HG03045 (cell line): Measurements from ENCODE around the gene SCAPER.
"Not testable (repeated sequence)": the region's sequence is repeated elsewhere in the genome, so short reads cannot be mapped to it uniquely, and the experiment has no call there.

Experiments
- ATAC-seq: cut with Tn5 transposase; IDR thresholded peaks from one replicate; pipeline ENCODE4 v1.9.1; 2021; ENCODE audit warnings: mild to moderate bottlenecking, moderate library complexity; ENCODE audit not compliant: unreplicated experiment

SCAPER gene

DNA sequence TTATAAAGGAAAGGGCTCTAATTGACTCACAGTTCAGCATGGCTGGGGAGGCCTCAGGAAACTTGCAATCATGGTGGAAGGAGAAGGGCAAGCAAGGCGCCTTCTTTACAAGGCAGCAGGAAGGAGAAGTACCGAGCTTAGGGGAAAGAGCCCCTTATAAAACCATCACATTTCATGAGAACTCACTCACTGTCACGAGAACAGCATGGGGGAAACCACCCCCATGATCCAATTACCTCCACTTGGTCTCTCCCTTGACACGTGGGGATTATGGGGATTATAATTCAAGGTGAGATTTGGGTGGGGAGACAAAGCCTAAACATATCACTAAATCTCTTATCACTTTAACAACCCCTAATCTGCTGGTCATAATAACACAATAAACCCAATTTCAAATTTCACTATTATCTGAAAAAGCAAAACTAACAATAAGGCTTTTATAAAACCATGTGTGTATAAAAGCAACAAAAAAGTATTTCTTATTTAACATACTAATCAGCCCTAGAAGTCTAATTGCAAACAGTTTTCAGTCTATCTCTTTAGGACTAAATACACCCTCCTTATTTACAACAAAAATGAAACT, 43.2 kb downstream of the SCAPER start:
- ATAC-seq, result no peak

DNA sequence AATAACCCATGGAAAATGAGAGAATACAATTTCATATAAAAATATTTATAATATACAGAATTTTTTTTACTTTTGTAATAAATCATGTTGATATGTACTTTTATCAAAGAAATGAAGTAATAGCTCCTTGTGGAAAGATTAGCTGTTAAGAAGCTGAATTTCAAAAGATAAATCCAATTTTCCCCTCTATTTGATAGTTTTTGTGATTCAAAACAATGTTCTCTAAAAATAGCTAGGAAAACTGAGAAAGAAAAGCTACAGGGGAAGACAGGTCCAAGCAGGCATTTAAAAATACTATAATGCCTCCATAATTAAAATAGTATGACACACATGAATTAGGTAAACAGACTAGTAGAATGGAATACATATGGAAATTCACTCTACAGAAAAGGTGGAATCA, 44.9 kb downstream of the SCAPER start:
- no peak for ATAC-seq

DNA sequence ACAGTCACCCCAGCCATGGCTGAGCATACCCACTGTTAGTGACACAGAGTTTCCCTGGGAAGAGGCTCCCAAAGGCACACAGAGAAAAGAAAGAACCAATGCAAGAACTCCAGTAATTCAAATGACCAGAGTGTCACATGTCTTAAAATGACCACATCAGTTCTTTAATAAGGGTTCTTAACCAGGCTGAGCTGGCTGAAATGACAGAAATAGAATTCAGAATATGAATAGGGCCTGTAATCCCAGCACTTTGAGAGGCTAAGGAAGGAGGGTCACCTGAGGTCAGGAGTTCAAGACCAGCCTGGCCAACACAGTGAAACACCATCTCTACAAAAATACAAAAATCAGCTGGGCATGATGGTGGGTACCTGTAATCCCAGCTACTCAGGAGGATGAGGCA, 54.8 kb downstream of the SCAPER start:
- ATAC-seq, result not testable (repeated sequence)

DNA sequence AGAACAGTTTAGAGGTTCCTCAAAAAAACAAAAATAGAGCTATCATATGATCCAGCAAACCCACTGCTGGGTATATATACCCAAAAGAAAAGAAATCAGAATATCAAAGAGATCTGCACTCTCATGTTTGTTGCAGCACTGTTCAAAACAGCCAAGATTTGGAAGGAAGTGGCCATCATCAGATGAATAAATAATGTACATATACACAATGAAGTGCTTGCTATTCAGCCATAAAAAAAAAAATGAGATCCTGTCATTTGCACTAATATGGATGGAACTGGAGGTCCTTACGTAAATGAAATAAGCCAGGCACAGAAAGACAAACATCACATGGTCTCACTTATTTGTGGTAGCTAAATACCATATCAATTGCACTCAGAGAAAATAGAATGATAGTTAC, 58.4 kb downstream of the SCAPER start:
- ATAC-seq, result no peak

DNA sequence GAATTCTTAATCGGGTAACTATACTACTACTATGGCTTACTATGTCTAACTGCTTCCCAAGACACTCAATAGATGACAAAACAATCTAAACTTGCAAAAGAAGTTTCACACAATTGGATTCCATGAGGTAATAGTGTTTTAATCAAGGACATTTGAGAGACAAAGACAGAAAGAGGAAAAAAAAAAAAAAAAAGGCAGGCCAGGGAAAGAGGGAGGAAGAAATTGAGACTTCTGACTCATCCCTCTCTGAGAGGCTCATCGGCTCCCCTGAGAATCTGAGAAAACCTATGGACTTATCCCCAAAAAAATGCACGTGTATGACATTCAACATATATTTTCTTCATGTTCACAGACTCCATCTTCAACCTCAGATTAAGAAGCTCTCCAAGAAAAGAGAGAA, 61.0 kb downstream of the SCAPER start:
- no peak for ATAC-seq

DNA sequence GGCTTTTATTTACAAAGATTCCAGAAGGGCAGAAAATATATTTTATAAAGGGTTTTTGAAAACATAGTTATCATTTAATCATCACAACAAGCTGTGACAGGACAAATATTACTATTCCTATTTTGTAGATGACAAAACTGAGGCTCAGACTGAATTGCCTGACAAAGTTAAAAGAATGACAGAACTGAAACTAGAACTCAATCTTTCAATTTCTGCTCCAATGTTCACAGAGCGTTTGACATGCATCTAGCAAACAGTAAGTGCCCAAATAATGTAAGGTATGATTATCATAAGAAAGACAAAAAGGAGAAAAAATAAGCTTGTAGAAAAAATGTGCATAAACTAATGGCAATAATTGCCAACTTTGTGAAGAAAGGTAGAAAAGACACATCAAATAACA, 61.9 kb downstream of the SCAPER start:
- ATAC-seq, result no peak

DNA sequence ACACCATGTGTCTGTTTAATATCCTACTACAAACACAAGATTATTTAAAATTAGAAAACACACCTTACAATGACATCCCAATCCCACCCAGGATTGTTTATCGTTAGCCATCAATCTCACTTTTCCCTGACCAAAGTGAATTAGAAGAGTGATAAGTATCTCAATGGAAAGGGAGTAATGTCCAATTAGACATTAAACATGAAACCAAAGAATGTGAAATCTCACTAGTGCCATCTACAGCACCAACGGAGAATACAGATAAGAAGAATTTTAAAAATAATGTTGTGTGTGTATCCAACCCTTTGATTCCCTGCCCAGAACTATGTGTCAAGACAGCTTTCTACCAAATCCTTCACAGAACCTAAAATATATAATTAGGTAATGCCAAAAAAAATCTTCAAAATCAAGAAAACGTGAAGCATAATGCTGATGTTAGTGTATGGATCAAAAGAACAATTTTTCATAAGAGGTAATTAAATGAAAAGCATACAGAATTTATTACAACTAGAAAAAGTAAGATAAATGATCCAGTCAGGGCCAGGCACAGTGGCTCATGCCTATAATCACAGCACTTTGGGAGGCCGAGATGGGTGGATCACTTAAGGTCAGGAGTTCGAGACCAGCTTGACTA, 64.2 kb downstream of the SCAPER start:
- no peak for ATAC-seq

DNA sequence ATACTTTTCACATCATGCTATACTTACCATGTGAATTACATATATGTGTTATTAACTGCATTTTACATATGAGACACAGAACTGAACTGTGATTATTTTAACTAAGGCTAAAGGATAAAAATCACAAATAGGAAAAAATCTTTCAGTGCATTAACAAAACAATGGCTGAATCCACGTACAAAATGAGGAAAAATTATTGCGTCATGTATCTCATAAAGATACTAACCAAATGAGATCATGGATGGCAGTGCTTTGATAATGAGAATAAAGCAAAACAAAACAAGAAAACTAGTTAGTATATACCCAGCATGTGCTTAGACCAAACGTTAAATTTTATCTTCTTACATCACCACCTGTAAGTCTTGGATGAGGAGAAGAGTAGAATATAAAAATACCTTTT, 66.0 kb downstream of the SCAPER start:
- no peak for ATAC-seq

DNA sequence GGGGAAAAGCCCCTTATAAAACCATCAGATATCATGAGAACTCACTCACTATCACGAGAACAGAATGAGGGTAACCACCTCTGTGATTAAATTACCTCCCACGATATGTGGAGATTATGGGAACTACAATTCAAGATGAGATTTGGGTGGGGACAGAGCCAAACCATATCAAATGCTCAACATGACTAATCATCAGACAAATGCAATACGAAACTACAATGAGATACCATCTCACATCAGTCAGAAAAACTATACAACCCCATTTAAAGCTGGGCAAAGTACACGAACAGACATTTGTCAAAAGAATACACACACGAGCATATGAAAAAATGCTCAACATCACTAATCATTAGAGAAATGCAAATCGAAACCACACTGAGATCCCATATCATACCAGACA, 67.7 kb downstream of the SCAPER start:
- ATAC-seq, result no peak

DNA sequence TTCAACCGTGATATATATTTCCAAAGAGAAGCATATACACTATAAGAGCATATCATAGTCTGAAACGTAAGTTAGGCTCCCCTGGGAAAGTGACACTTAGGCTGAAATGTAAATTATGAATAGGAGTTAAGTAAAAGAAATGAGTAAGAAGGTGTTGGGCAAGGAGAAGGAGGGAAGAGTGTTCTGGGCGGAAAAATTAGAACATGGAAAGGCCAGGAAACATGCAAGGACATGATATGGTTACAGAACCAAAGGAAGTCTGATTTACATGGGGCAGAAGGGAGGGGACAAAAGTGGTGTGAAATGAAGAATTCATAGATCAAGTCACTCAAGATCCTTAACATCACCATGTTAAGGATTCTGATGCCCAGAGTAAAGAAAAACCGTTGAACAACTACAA, 75.2 kb downstream of the SCAPER start:
- no peak for ATAC-seq

DNA sequence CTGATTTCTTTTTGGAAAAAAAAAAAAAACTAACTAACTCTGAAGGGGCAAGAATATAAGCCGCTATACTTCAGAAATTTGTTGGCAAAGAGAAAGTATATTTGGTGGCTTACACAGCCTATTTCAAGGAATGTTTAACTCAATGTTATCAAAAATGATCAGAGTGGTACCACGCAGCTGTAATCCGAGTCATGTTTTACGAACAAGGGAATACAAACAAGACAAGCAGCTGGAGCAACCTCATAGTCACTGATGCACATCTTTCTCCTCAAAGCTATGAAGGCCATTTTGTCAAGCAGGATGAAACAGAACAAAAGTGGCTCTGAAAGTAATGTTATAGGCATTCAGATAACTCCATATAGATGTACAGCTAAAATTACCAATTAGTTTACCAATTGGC, 81.2 kb downstream of the SCAPER start:
- ATAC-seq, result no peak

DNA sequence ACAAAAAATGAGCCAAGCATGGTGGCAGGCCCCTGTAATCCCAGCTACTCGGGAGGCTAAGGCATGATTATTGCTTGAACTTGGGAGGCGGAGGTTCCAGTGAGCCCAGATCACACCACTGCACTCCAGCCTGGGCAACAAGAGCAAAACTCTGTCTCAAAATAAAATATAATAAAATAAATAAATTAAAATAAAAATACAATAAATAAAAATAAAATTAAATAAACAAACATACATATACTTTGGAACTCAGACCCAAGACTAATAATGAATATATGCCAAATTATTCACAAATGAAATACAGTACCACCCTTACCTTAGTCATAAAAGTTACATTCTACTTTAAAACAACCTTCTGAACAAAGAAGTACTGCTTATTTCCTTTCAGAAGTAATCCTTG, 81.8 kb downstream of the SCAPER start:
- ATAC-seq, result no peak

DNA sequence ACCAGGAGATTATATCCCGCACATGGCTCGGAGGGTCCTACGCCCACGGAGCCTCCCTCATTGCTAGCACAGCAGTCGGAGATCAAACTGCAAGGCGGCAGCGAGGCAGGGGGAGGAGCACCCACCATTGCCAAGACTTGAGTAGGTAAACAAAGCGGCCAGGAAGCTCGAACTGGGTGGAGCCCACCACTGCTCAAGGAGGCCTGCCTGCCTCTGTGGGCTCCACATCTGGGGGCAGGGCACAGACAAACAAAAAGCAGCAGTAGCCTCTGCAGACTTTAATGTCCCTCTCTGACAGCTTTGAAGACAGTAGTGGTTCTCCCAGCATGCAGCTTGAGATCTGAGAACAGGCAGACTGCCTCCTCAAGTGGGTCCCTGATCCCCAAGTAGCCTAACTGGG, 86.2 kb downstream of the SCAPER start:
- ATAC-seq, result not testable (repeated sequence)

DNA sequence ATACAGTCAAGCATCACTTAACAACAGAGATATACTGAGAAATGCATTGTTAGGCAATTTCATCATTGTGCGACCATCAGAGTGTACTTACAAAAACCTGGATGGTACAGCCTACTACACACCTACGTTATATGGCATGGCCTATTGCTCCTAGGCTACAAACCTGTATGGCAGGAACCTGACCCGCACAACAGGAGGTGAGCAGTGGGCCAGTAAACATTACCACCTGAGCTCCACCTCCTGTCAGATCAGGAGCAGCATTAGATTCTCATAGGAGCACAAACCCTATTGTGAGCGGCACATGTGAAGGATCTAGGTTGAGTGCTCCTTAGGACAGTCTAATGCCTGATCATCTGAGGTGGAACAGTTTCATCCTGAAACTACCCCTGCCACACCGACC, 89.7 kb downstream of the SCAPER start:
- no peak for ATAC-seq

DNA sequence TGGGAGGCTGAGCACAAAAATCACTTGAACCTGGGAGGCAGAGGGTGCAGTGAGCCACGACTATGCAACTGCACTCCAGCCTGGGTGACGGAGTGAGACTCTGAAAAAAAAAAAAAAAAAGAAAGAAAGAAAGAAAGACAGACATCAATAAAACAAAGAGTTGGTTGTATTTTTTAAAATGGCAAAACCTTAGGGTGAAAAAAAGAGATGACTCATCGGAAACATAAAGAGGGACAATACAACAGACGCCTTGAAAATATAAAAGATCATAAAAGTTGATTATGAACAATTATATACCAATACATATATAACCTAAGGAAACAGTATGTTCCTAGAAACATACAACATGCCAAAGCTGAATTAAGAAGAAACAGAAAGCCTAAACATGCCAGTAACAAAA, 92.8 kb downstream of the SCAPER start:
- no peak for ATAC-seq

DNA sequence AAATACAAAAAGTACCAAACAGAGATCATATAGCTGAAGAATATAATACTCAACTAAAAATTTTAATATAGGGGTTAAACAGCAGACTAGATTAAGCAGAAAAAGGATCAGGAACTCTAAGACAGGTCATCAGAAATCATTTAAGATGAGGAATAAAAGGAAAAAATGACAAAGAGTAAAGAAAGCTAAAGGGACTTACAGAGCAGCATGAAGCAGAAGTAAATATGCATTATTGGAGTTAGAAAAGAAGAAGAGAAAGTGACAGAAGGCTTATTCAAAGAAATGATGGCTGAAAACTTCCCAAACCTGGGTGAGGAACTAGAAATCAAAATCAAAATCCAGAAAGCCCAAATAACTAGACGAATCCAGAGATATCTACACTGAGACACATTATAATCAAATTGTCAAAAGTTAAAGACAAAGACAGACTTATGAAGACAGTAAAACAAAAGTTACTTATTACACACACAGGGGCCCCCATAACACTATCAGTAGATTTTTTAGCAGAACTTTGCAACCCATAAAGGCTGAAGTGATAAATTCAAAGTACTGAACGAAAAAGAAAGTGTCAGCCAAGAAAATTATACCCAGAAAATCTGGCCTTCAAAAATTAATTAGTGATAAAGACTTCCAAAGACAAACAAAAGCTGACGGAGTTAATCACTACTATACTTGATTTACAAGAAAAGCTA, 95.6 kb downstream of the SCAPER start:
- ATAC-seq, result no peak

DNA sequence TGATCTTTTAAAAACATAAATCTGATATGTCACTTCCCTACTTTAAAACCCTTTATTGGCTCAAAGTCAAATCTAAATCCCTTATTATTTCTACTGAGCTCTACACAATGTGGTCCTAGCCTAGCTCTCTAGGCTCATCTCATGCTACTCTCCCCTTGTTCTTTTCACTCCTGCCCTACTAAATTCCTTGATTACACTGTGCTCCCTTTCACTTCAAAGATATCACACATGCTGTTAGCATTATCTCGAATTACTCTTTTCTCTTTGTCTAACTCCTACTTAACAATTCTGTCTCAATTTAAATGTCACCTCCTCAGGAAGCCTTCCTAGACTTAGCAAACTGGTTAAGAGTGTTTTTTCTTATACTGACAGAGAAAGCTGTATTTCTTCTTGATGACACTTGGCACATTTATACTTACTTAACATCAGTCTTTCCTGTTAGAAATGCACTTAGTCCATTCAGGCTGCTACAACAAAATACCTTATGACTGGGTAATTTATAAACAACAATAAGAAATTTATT, 102.0 kb downstream of the SCAPER start:
- ATAC-seq, result no peak

DNA sequence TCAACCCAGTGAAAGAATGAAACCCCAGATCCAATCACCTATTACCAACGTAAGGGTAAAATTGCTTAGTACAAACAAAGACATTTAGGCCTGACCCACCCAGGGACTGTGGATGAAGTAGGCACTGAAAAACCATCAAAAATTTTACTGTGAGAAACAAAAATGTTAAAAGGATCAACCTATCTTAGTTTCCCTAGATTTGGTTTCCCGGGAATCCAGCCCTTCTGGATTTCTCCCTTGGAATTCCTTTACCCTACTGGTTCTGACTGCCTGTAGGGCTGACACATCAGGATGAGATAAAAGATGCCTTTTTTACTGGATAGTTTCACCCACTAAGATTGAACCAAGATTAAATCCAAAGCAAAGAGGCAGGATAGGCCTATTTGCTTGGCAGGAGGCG, 102.7 kb downstream of the SCAPER start:
- no peak for ATAC-seq

DNA sequence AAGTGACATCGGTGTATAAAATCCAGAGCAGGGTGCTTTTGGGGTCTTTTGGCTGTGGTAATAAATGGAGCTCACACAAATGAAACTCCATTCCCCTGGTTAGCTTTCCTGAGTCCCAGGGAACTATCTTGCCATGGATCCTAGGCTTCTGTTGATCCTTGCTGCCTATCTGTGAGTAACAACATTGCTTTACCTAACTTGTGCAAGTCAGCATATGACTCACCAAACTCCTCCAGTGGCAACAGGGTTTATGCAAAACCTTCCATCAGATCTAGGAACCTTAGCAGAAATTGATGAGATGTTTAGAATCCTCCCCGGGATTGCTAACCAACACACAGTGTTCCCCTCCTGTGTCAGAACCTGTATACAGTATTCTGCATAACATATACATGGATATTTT, 105.4 kb downstream of the SCAPER start:
- ATAC-seq, result no peak

DNA sequence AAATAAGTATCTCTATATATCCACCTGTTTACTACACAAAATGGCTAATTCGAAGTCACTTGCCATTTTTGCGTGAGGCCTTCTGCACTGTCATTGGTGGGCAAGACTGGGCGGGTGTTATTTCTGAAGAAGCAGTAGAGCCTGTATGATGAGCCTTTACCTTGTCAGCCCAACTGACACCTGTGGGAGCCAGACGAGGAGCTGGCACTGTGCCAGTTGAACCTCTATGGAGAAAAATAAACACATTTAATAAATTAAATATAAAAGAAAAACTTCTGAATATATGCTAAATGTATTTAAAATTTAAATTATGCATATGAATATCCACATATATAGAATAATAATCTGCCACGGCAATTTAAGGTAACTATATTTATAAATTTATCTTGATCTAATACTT, 109.9 kb downstream of the SCAPER start:
- no peak for ATAC-seq

DNA sequence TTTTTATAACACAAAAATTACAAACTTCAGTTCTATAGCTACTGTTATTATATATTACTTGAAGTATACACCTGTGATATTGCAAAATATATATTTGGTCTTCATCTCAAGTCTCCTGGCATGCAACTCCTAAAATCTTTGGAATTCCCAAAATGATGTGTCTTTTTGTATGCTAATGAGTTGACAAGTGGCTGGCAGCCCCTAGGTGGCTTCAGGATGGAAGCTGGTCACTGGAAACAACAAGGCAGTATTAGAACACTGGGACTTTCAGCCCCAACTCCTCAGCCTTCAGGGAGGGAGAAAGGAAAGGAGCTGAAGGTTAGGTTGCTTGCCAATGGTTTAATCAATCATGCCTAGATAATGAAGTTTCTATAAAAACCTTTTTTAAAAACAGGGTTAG, 112.0 kb downstream of the SCAPER start:
- ATAC-seq, result no peak

DNA sequence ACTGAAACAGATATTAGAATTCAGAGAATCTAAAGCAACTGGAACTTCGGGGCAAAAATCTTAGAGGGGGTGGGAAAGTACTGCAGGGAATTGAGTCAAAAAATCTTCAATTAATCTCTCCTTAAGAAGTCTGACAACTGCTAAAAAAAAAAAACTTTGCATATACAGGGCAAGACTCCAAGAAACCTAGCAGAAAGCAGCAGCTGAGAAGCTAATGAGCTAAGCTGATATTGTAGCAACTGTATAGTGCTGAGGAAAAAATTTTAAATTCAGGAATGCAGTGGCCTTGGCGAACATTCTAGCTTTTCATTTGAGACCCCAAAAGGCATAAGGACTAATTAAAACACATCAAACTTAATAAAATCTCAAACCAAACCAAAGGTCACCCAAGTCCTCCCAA, 113.6 kb downstream of the SCAPER start:
- no peak for ATAC-seq
